Measurements from ENCODE around the gene SDF2L1.

The SDF2L1 gene

GRCh38 chr22:21685164-21685513 lies 43.0 kb downstream of the SDF2L1 start:
- TF ChIP-seq EZH2 (IDR thresholded peaks at IDR 0.05; ENCODE audit: borderline replicate concordance, low read length) (no peak), CTCF (IDR thresholded peaks at IDR 0.05; ENCODE audit: low read length) (no peak)
- no peaks in the 10 kb centered on the region for H3K9me3 ChIP-seq (ENCODE audit: low read length)
- H3K9ac ChIP-seq (ENCODE audit: low read length): no peak overlapping the region
- peaks cover 26% of the 10 kb centered on the region for H3K4me1 ChIP-seq (ENCODE audit: insufficient read depth, low read length, severe bottlenecking)
- H3K4me2 ChIP-seq (ENCODE audit: low read length): no peak overlapping the region
- H3K4me3 ChIP-seq (ENCODE audit: low read depth, low read length, poor library complexity, severe bottlenecking): no peak overlapping the region
- peaks cover 57% of the 10 kb centered on the region for H3K36me3 ChIP-seq (ENCODE audit: insufficient read depth, low read length)
- H3K9me2 ChIP-seq (ENCODE audit: low read depth, low read length): no peaks in the 10 kb centered on the region
- no peaks in the 10 kb centered on the region for H3K27me3 ChIP-seq (ENCODE audit: insufficient read depth, low read length)
- H2AFZ ChIP-seq (ENCODE audit: low read length): no peak overlapping the region
- no peaks in the 10 kb centered on the region for H3K79me2 ChIP-seq (ENCODE audit: insufficient read depth, low read length)
- H4K20me1 ChIP-seq (ENCODE audit: insufficient read depth, low read length): no peaks in the 10 kb centered on the region
- H3F3A ChIP-seq (ENCODE audit: insufficient read depth, low read length): no peaks in the 10 kb centered on the region
- no peak overlapping the region for H3K27ac ChIP-seq (ENCODE audit: low read depth, low read length, poor library complexity, severe bottlenecking)

GRCh38 chr22:21686193-21686608 lies 44.1 kb downstream of the SDF2L1 start:
- H3K27me3 ChIP-seq (ENCODE audit: insufficient read depth, low read length): no peaks in the 10 kb centered on the region
- H3K9me2 ChIP-seq (ENCODE audit: low read depth, low read length): no peaks in the 10 kb centered on the region
- no peak overlapping the region for H3K9ac ChIP-seq (ENCODE audit: low read length)
- no peak overlapping the region for H2AFZ ChIP-seq (ENCODE audit: low read length)
- H3K79me2 ChIP-seq (ENCODE audit: insufficient read depth, low read length): no peaks in the 10 kb centered on the region
- no peak overlapping the region for H3K4me2 ChIP-seq (ENCODE audit: low read length)
- no peaks in the 10 kb centered on the region for H4K20me1 ChIP-seq (ENCODE audit: insufficient read depth, low read length)
- no peaks in the 10 kb centered on the region for H3F3A ChIP-seq (ENCODE audit: insufficient read depth, low read length)
- H3K4me3 ChIP-seq (ENCODE audit: low read depth, low read length, poor library complexity, severe bottlenecking): no peak overlapping the region
- peaks cover 32% of the 10 kb centered on the region for H3K4me1 ChIP-seq (ENCODE audit: insufficient read depth, low read length, severe bottlenecking)
- H3K9me3 ChIP-seq (ENCODE audit: low read length): no peaks in the 10 kb centered on the region
- H3K36me3 ChIP-seq (ENCODE audit: insufficient read depth, low read length): peaks cover 58% of the 10 kb centered on the region
- H3K27ac ChIP-seq (ENCODE audit: low read depth, low read length, poor library complexity, severe bottlenecking): no peak overlapping the region
- TF ChIP-seq EZH2 (IDR thresholded peaks at IDR 0.05; ENCODE audit: borderline replicate concordance, low read length) (no peak), CTCF (IDR thresholded peaks at IDR 0.05; ENCODE audit: low read length) (no peak)

GRCh38 chr22:21686634-21687393 lies 44.7 kb downstream of the SDF2L1 start:
- no peaks in the 10 kb centered on the region for H3K9me3 ChIP-seq (ENCODE audit: low read length)
- no peak overlapping the region for H3K9ac ChIP-seq (ENCODE audit: low read length)
- H2AFZ ChIP-seq (ENCODE audit: low read length): no peak overlapping the region
- no peak overlapping the region for H3K4me3 ChIP-seq (ENCODE audit: low read depth, low read length, poor library complexity, severe bottlenecking)
- H3K27ac ChIP-seq (ENCODE audit: low read depth, low read length, poor library complexity, severe bottlenecking): no peak overlapping the region
- H3K79me2 ChIP-seq (ENCODE audit: insufficient read depth, low read length): no peaks in the 10 kb centered on the region
- H3K27me3 ChIP-seq (ENCODE audit: insufficient read depth, low read length): no peaks in the 10 kb centered on the region
- peaks cover 54% of the 10 kb centered on the region for H3K36me3 ChIP-seq (ENCODE audit: insufficient read depth, low read length)
- H3K4me1 ChIP-seq (ENCODE audit: insufficient read depth, low read length, severe bottlenecking): peaks cover 32% of the 10 kb centered on the region
- TF ChIP-seq CTCF (IDR thresholded peaks at IDR 0.05; ENCODE audit: low read length) (no peak), EZH2 (IDR thresholded peaks at IDR 0.05; ENCODE audit: borderline replicate concordance, low read length) (no peak)
- H4K20me1 ChIP-seq (ENCODE audit: insufficient read depth, low read length): no peaks in the 10 kb centered on the region
- no peaks in the 10 kb centered on the region for H3K9me2 ChIP-seq (ENCODE audit: low read depth, low read length)
- no peaks in the 10 kb centered on the region for H3F3A ChIP-seq (ENCODE audit: insufficient read depth, low read length)
- no peak overlapping the region for H3K4me2 ChIP-seq (ENCODE audit: low read length)

Measured in OCI-LY1 (cell line).